Peyer's patch (tissue), 4 donors: ENCODE results near the gene PLN. TPM values are rescaled to one million over a fixed set of nuclear protein-coding genes. Genes with fewer than 3 reads are reported as not detected.

ENCODE experiments used
- DNase-seq, 3 donors: peaks; one replicate each; pipeline ENCODE4 v3.0.0-alpha.2; 2017 to 2019
- H3K27ac ChIP-seq, 4 donors: fragments of 200-600 bp; sonication (generic); one replicate each; pipeline ENCODE4 v1.5.1; 2016 to 2019
- H3K27me3 ChIP-seq, 2 donors: fragments of 200-600 bp; sonication (generic); one replicate each; pipeline ENCODE4 v1.5.1; 2019
- H3K36me3 ChIP-seq, 3 donors: fragments of 200-600 bp; sonication (generic); one replicate each; pipeline ENCODE4 v1.5.1; 2016 to 2019
- H3K4me1 ChIP-seq, 4 donors: fragments of 200-600 bp; sonication (generic); one replicate each; pipeline ENCODE4 v1.5.1; 2016 to 2019
- H3K4me3 ChIP-seq, 4 donors: fragments of 200-600 bp; sonication (generic); 1 replicate in 3 of 4; 2 replicates in 1 of 4; pipeline ENCODE4 v1.5.1; 2016 to 2019; ENCODE audit warnings: mild to moderate bottlenecking in 1 of 4
- H3K9me3 ChIP-seq, 4 donors: fragments of 200-600 bp; sonication (generic); one replicate each; pipeline ENCODE4 v1.5.1; 2016 to 2019; ENCODE audit warnings: mild to moderate bottlenecking in 1 of 4
- CTCF ChIP-seq, 6 experiments: fragments of 450-650 bp in 4 of 6; fragments of 200-600 bp in 2 of 6; sonication (generic) in 1 of 6; IDR thresholded peaks; one replicate each; pipeline ENCODE4 v1.5.1; 2017 to 2019; ENCODE audit warnings: antibody characterized with exemption in 6 of 6, mild to moderate bottlenecking in 3 of 6, moderate library complexity in 1 of 6
- POLR2A ChIP-seq, 2 donors: fragments of 450-650 bp; IDR thresholded peaks; one replicate each; pipeline ENCODE4 v1.5.1; 2017; ENCODE audit warnings: antibody characterized with exemption in 2 of 2, mild to moderate bottlenecking in 2 of 2, moderate library complexity in 2 of 2
- total RNA-seq, 4 donors: library from RNA; depleted of rRNA; stranded (reverse); fragments of >200 nt; gene quantifications; one replicate each; pipeline ENCODE4 v1.1.0, GENCODE V29; 2016

Gene PLN
- total RNA-seq, 4 donors from 2014 or later: 6.1 to 28.9 (median 12.2) TPM

GRCh38 chr6:118567974-118568373 lies 19.9 kb downstream of the PLN start:
- no peaks in the 10 kb centered on the region for H3K27me3 ChIP-seq
- H3K36me3 ChIP-seq: no peaks in the 10 kb centered on the region
- H3K4me3 ChIP-seq: no peak overlapping the region
- no peak for TF ChIP-seq CTCF (IDR thresholded peaks at IDR 0.05)
- no peak for TF ChIP-seq POLR2A (IDR thresholded peaks at IDR 0.05)
- no peaks in the 10 kb centered on the region for H3K9me3 ChIP-seq
- H3K4me1 ChIP-seq: no peaks in the 10 kb centered on the region
- DNase-seq: no peak
- H3K27ac ChIP-seq: no peak overlapping the region

- Histone ChIP-seq H3K9me3 (peaks cover 0 to 8% (median 3%) of the 10 kb centered on the region in 4 donors), H3K4me1 (no peaks in the 10 kb centered on the region), H3K4me3 (no peak overlapping the region), H3K36me3 (peaks cover 0 to 6% (median 0%) of the 10 kb centered on the region in 3 donors), H3K27ac (no peak overlapping the region), H3K27me3 (no peaks in the 10 kb centered on the region)
- no peak for DNase-seq
- TF ChIP-seq POLR2A (IDR thresholded peaks at IDR 0.05) (no peak), CTCF (IDR thresholded peaks at IDR 0.05) (no peak)
Measured at GRCh38 chr6:118569498-118569897, 21.4 kb downstream of the PLN start.

GRCh38 chr6:118571121-118571520 lies 23.0 kb downstream of the PLN start:
- Histone ChIP-seq H3K27ac (no peak overlapping the region), H3K4me3 (no peak overlapping the region), H3K4me1 (no peaks in the 10 kb centered on the region), H3K36me3 (peaks cover 0 to 12% (median 0%) of the 10 kb centered on the region in 3 donors), H3K9me3 (peaks cover 0 to 18% (median 6%) of the 10 kb centered on the region in 4 donors), H3K27me3 (no peaks in the 10 kb centered on the region)
- no peak for DNase-seq
- no peak for TF ChIP-seq POLR2A (IDR thresholded peaks at IDR 0.05)
- TF ChIP-seq CTCF (IDR thresholded peaks at IDR 0.05): no peak

GRCh38 chr6:118574051-118574865 lies 26.2 kb downstream of the PLN start:
- Histone ChIP-seq H3K27me3 (no peaks in the 10 kb centered on the region), H3K27ac (no peak overlapping the region), H3K9me3 (peaks cover 0 to 24% (median 12%) of the 10 kb centered on the region in 4 donors), H3K36me3 (peaks cover 0 to 14% (median 0%) of the 10 kb centered on the region in 3 donors), H3K4me1 (no peaks in the 10 kb centered on the region), H3K4me3 (no peak overlapping the region)
- no peak for DNase-seq
- TF ChIP-seq CTCF (IDR thresholded peaks at IDR 0.05): no peak
- no peak for TF ChIP-seq POLR2A (IDR thresholded peaks at IDR 0.05)

- no peak for DNase-seq
- H3K36me3 ChIP-seq: peaks cover 0 to 14% (median 0%) of the 10 kb centered on the region in 3 donors
- H3K4me3 ChIP-seq: no peak overlapping the region
- no peak overlapping the region for H3K27ac ChIP-seq
- peaks cover 0 to 29% (median 12%) of the 10 kb centered on the region in 4 donors for H3K9me3 ChIP-seq
- no peaks in the 10 kb centered on the region for H3K27me3 ChIP-seq
- TF ChIP-seq POLR2A (IDR thresholded peaks at IDR 0.05) (no peak), CTCF (IDR thresholded peaks at IDR 0.05) (no peak)
- no peaks in the 10 kb centered on the region for H3K4me1 ChIP-seq
Measured at GRCh38 chr6:118577972-118578371, 29.9 kb downstream of the PLN start.
